Lower leg skin (tissue), 4 donors: ENCODE measurements around the gene TMEM62. TPM values are rescaled to one million over a fixed set of nuclear protein-coding genes. Genes with fewer than 3 reads are reported as not detected.
"Not testable (repeated sequence)": the region's sequence is repeated elsewhere in the genome, so short reads cannot be mapped to it uniquely, and the experiment has no call there.

Experiments
- DNase-seq, 2 donors: peaks; one replicate each; pipeline ENCODE4 v3.0.0-alpha.2; 2019; ENCODE audit warnings: low spot score in 2 of 2
- H3K4me3 ChIP-seq: fragments of 200-600 bp; sonication (generic); 2 replicates; pipeline ENCODE4 v1.5.1; 2017; ENCODE audit warnings: mild to moderate bottlenecking, low read depth; ENCODE audit not compliant: poor library complexity, severe bottlenecking
- CTCF ChIP-seq, 3 donors: fragments of 450-650 bp; IDR thresholded peaks; one replicate each; pipeline ENCODE4 v1.5.1; 2016; ENCODE audit warnings: antibody characterized with exemption in 3 of 3, mild to moderate bottlenecking in 3 of 3, moderate library complexity in 2 of 3
- POLR2A ChIP-seq, 2 donors: fragments of 450-650 bp; IDR thresholded peaks; one replicate each; pipeline ENCODE4 v1.6.1; 2016 to 2017; ENCODE audit warnings: antibody characterized with exemption in 2 of 2, mild to moderate bottlenecking in 1 of 2, moderate library complexity in 1 of 2
- WGBS, 2 donors: methylation state at CpG; one replicate each; pipeline ENCODE4 v1.1.5; 2018; 5-methylcytosine and 5-hydroxymethylcytosine counted together
- intact Hi-C: fragments of 100-400 bp; cut with DNase I; formaldehyde crosslinking; loops from one replicate; pipeline ENCODE4 v1.15.0; 2023; ENCODE audit warnings: low total_unique reads
- total RNA-seq, 4 donors: library from RNA; depleted of rRNA; stranded (reverse); fragments of >200 nt; gene quantifications; one replicate each; pipeline ENCODE4 v1.1.0, GENCODE V29; 2016

The TMEM62 gene
- total RNA-seq, 4 donors from 2014 or later: 10.7 to 33.4 (median 20.0) TPM

DNA sequence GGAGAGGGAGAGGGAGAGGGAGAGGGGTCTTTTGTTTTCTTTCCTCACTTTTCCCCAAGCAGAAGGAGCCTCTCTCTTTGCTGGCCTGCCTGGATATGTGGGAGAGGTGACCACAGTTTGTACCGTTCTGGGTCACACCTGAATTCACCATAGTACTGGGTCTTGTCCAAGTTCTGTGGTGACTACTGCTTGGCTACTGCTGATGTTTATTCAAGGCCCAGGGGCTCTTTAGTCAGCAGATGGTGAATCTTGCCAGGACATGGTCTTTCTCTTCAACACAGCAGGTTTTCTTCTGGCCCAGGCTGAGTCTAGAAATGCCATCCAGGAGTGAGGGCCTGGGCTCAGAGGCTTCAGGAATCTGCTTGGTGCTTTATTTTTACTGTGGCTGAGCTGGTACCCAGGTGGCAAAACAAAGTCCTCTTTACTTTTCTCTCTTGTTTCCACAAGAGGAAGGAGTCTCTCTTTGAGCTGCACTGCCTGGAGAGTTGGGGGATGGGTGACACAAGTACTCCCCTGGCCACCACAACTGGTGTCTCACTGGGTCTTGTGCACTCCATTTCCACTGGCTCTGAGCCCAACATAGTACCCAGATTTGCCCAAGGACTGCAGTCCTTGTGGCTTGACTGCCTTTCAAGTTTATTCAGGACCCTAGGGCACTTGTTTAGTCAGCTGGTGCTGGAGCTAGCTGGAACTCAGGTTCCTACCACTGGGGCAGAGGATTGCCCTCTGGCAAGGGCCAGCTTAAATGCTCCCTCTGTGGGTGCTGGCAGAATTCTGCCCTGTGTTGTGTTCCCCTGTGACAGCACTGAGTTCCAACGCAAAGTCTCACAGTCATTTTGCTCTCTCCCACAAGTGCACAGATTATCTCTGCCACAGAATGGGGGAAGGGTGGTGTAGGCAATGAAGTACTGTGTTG is 35.1 kb downstream of the TMEM62 start:
- 50 to 64% methylated on average over 2 of the region's 2 CpGs for WGBS, 2 donors
- DNase-seq: no peak

DNA sequence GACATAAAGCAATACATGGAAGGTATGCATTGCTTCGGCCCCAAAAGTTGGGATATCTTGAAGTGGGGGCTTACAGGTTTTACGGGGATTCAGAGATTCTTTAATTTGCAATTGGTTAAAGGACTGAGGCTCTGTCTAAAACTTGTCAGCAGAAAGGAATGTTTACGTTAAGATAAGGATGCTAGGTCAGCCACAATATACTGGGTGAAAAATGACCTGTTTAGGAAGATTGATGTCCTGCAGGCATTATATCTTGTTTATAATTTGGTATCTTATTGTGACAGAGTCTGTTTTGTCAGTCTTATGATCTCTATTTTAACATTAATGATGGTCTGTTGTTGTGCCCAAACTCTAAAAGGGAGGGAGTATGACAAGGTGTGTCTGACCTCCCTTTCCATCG is 36.5 kb downstream of the TMEM62 start:
- intact Hi-C loops: no loop called here
- H3K4me3 ChIP-seq: no peak overlapping the region
- no peak for TF ChIP-seq POLR2A (IDR thresholded peaks at IDR 0.05)
- TF ChIP-seq CTCF (IDR thresholded peaks at IDR 0.05): no peak
- no peak for DNase-seq
- WGBS, 2 donors: 95 to 97% methylated on average over 4 of the region's 4 CpGs

More for the DNA sequence above, 35.1 kb downstream of the TMEM62 start:
- intact Hi-C loops: no loop called here
- no peak for TF ChIP-seq CTCF (IDR thresholded peaks at IDR 0.05)
- no peak for TF ChIP-seq POLR2A (IDR thresholded peaks at IDR 0.05)
- H3K4me3 ChIP-seq: no peak overlapping the region

DNA sequence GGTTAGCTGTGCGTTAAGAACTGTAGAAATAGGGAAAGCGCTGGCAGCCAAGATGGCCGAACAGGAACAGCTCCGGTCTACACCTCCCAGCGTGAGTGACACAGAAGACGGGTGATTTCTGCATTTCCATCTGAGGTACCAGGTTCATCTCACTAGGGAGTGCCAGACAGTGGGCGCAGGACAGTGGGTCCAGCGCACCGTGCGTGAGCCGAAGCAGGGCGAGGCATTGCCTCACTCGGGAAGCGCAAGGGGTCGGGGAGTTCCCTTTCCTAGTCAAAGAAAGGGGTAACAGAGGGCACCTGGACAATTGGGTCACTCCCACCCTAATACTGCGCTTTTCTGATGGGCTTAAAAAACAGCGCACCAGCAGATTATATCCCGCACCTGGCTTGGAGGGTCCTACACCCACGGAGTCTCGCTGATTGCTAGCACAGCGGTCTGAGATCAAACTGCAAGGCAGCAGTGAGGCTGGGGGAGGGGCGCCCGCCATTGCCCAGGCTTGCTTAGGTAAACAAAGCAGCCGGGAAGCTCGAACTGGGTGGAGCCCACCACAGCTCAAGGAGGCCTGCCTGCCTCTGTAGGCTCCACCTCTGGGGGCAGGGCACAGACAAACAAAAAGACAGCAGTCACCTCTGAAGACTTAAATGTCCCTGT is 42.4 kb downstream of the TMEM62 start:
- 94 to 97% methylated on average over 24 of the region's 25 CpGs for WGBS, 2 donors
- H3K4me3 ChIP-seq, intact Hi-C loops, DNase-seq: not testable (repeated sequence)

DNA sequence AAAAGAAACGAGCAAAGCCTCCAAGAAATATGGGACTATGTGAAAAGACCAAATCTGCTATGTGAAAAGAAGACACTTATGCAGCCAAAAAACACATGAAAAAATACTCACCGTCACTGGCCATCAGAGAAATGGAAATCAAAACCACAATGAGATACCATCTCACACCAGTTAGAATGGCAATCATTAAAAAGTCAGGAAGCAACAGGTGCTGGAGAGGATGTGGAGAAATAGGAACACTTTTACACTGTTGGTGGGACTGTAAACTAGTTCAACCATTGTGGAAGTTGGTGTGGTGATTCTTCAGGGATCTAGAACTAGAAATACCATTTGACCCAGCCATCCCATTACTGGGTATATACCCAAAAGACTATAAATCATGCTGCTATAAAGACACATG is 43.8 kb downstream of the TMEM62 start:
- intact Hi-C loops, H3K4me3 ChIP-seq, DNase-seq: not testable (repeated sequence)
- WGBS, 2 donors: 91 to 96% methylated on average over 2 of the region's 2 CpGs

DNA sequence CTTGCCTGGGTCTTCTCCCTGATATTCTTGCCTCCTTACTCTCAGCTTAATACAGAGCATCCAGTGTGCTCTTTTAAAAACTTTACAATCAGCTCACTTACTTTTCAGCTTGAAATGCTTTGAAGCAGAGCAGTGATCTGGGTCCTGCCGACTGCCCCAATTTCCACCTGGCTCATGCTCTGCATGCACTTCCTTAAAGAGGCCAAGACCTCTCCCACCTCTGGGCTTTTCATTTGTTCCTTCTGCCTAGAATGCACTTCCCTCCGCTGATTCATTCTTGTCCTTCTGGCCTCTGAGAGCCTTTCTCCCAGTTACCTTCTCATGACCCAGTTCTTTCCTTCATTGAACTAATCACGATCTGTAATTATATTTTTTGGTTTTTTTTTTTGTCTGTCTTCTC is 49.9 kb downstream of the TMEM62 start:
- WGBS, 2 donors: 83 to 85% methylated on average over 3 of the region's 3 CpGs

DNA sequence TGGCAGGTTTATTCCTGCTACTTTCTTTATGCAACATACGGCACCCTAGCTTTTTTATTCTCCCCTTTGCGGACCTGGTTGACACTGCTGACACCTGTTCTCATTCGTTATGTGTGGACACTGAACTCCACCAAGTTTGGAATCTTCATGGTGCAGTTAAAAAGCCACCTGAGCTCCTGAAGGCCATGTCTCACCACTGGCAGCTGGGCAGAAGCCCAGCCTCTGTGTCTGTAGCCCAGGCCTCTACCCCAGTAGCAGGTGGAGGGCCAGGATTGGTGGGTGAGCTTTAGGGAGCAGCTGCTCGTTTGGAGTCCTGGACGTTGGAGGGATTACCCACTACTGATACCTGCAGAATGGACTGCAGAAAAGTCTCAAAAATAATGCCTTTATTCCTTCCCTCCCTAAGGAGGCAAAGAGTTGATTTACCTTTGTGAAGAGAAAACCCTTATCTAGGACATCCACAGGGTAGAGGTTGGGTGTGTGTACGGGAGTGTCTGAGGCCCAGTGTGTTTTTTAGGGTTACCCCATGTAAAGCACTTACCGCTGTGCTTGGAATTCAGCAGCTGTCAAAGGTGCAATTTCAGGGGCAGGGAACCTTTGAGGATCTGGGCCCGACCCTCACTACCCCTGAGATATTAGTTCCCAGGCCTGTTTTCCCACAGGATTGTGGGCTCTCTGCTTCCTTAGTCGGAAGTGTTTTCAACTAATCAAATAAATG is 51.2 kb downstream of the TMEM62 start:
- TF ChIP-seq CTCF (IDR thresholded peaks at IDR 0.05): no peak
- TF ChIP-seq POLR2A (IDR thresholded peaks at IDR 0.05): no peak
- no peak for DNase-seq
- H3K4me3 ChIP-seq: no peak overlapping the region
- 72 to 74% methylated on average over 9 of the region's 9 CpGs for WGBS, 2 donors
- intact Hi-C loops: no loop called here

More for the DNA sequence above, 49.9 kb downstream of the TMEM62 start:
- DNase-seq: no peak
- H3K4me3 ChIP-seq: no peak overlapping the region
- intact Hi-C loops: no loop called here
- TF ChIP-seq POLR2A (IDR thresholded peaks at IDR 0.05): no peak
- no peak for TF ChIP-seq CTCF (IDR thresholded peaks at IDR 0.05)
